A549 (cell line): ENCODE data around the gene ZNF398. TPM values are rescaled to one million over a fixed set of nuclear protein-coding genes. Genes with fewer than 3 reads are reported as not detected.

Source experiments
- ATAC-seq, 2 experiments: fragments of 200-7000 bp in 1 of 2; fragments of >200 bp in 1 of 2; cut with Nextera tagmentation in 1 of 2; cut with Tn5 transposase in 1 of 2; 3 replicates each; pipeline versions ENCODE4 v1.8.0 to v1.9.1; 2018 to 2020; ENCODE audit warnings: mild to moderate bottlenecking in 1 of 2, moderate library complexity in 1 of 2
- CTCF ChIA-PET: fragments of 300-600 bp; sonication (Branson Sonifier 250); formaldehyde crosslinking; extraction: SDS; loops from one replicate; lab custom pipeline; 2021; ENCODE audit warnings: antibody characterized with exemption, inconsistent platforms; lab: Yijun Ruan, JAX
- POLR2A ChIA-PET: fragments of 350-600 bp; formaldehyde crosslinking; extraction: SDS; loops from one replicate; lab custom pipeline; 2021; ENCODE audit warnings: antibody characterized with exemption, inconsistent platforms; lab: Yijun Ruan, JAX
- DNase-seq, 2 experiments: peaks; one replicate each; pipeline versions ENCODE4 v3.0.0 to v3.0.0-alpha.2; 2011 to 2016; ENCODE audit warnings: low read depth in 1 of 2, low spot score in 1 of 2
- FAIRE-seq: peaks from 2 replicates; lab custom pipeline; 2011; peaks lifted over from hg19 to GRCh38; lab: Jason Lieb, UNC
- H3K27ac ChIP-seq, 2 experiments: fragments of >200 bp; sonication (Bioruptor Twin); formaldehyde crosslinking; 3 replicates each; pipeline ENCODE4 v1.5.1; 2016 to 2017
- H3K4me1 ChIP-seq: fragments of >200 bp; sonication (Bioruptor Twin); formaldehyde crosslinking; 3 replicates; pipeline ENCODE4 v1.6.1; 2016
- H3K4me2 ChIP-seq: fragments of >200 bp; sonication (Bioruptor Twin); formaldehyde crosslinking; 3 replicates; pipeline ENCODE4 v1.6.1; 2016
- H3K4me3 ChIP-seq: fragments of >200 bp; sonication (Bioruptor Twin); formaldehyde crosslinking; 3 replicates; pipeline ENCODE4 v1.5.1; 2016
- H3K9me3 ChIP-seq: fragments of >200 bp; sonication (Bioruptor Twin); formaldehyde crosslinking; 3 replicates; pipeline ENCODE4 v1.6.1; 2016
- ATOH8 ChIP-seq: fragments of 250-450 bp; sonication (Bioruptor Pico); IDR thresholded peaks from 2 replicates; pipeline ENCODE4 v1.5.0; 2020; ENCODE audit warnings: low read depth, mild to moderate bottlenecking, moderate library complexity
- BHLHE40 ChIP-seq: IDR thresholded peaks from 2 replicates; pipeline ENCODE4 v1.6.1; 2012; ENCODE audit warnings: low read depth, low read length, inconsistent platforms
- CBX2 ChIP-seq: fragments of 200-600 bp; sonication (generic); IDR thresholded peaks from 2 replicates; pipeline ENCODE4 v1.6.1; 2016; ENCODE audit warnings: low read depth, mild to moderate bottlenecking, borderline replicate concordance
- CBX8 ChIP-seq: fragments of 200-600 bp; sonication (generic); IDR thresholded peaks from 2 replicates; pipeline ENCODE4 v1.6.1; 2016
- CEBPB ChIP-seq, 2 experiments: fragments of >200 bp in 1 of 2; sonication (Bioruptor Twin) in 1 of 2; formaldehyde crosslinking in 1 of 2; IDR thresholded peaks; 2 replicates each; pipeline ENCODE4 v1.6.1; 2012 to 2016
- CHD2 ChIP-seq: fragments of 150-350 bp; IDR thresholded peaks from 2 replicates; pipeline ENCODE4 v1.6.1; 2014; ENCODE audit warnings: low read length; ENCODE audit not compliant: partially characterized antibody
- ESRRA ChIP-seq: fragments of 150-350 bp; IDR thresholded peaks from 2 replicates; pipeline ENCODE4 v1.6.1; 2014; ENCODE audit warnings: mild to moderate bottlenecking, low read length, borderline replicate concordance
- HOXA7 ChIP-seq: fragments of 250-450 bp; sonication (Bioruptor Pico); IDR thresholded peaks from 2 replicates; pipeline ENCODE4 v1.5.0; 2020; ENCODE audit warnings: mild to moderate bottlenecking, moderate library complexity
- HOXB5 ChIP-seq: fragments of 250-450 bp; sonication (Bioruptor Pico); IDR thresholded peaks from 2 replicates; pipeline ENCODE4 v1.5.0; 2020; ENCODE audit warnings: mild to moderate bottlenecking, moderate library complexity
- JUN ChIP-seq, 2 experiments: fragments of >200 bp; sonication (Bioruptor Twin); formaldehyde crosslinking; IDR thresholded peaks; 2 replicates in 1 of 2; 3 replicates in 1 of 2; pipeline ENCODE4 v1.6.1; 2016 to 2017
- MAFK ChIP-seq: fragments of 450-650 bp; IDR thresholded peaks from 2 replicates; pipeline ENCODE4 v1.6.1; 2014; ENCODE audit not compliant: partially characterized antibody
- PBX3 ChIP-seq: IDR thresholded peaks from 2 replicates; pipeline ENCODE4 v1.6.1; 2012
- REST ChIP-seq: fragments of 200-600 bp; sonication (generic); IDR thresholded peaks from 2 replicates; pipeline ENCODE4 v1.6.1; 2016; ENCODE audit warnings: antibody characterized with exemption, mild to moderate bottlenecking, moderate library complexity
- RFX5 ChIP-seq: fragments of 450-650 bp; IDR thresholded peaks from 2 replicates; pipeline ENCODE4 v1.7.1; 2014; ENCODE audit warnings: antibody characterized with exemption, mild to moderate bottlenecking, moderate library complexity
- RNF2 ChIP-seq: fragments of 200-600 bp; sonication (generic); IDR thresholded peaks from 2 replicates; pipeline ENCODE4 v1.6.1; 2016; ENCODE audit warnings: low read depth, mild to moderate bottlenecking, antibody characterized with exemption, moderate library complexity, borderline replicate concordance
- SMC3 ChIP-seq: fragments of >200 bp; sonication (Bioruptor Twin); formaldehyde crosslinking; IDR thresholded peaks from 3 replicates; pipeline ENCODE4 v1.6.1; 2018; ENCODE audit warnings: inconsistent platforms
- ZSCAN20 ChIP-seq: fragments of 250-450 bp; sonication (Bioruptor Pico); IDR thresholded peaks from 2 replicates; pipeline ENCODE4 v1.8.0; 2022; ENCODE audit warnings: mild to moderate bottlenecking, moderate library complexity
- whole genome bisulfite sequencing: methylation state at CpG from one replicate; pipeline ENCODE4 v1.1.6; 2017; ENCODE audit errors: missing lambda C conversion rate; 5-methylcytosine and 5-hydroxymethylcytosine counted together
- polyA plus RNA-seq, 4 experiments: library from polyadenylated mRNA; depleted of rRNA in 3 of 4; stranded (reverse); fragments of >200 nt; fragmentation: RNase III in 1 of 4; extraction: RNeasy Plus Mini Kit Qiagen cat#74134 plus additional on column Dnase treatment in 1 of 4; gene quantifications; 2 replicates in 3 of 4; 3 replicates in 1 of 4; pipeline ENCODE4 v1.2.3, GENCODE V29; 2011 to 2017
- TF ChIP-seq, protein P1 (sequence below): fragments of >200 bp; sonication (Bioruptor Twin); formaldehyde crosslinking; IDR thresholded peaks from 3 replicates; pipeline ENCODE4 v1.6.1; 2016
- TF ChIP-seq, protein P2 (sequence below): fragments of >200 bp; sonication (Bioruptor Twin); formaldehyde crosslinking; IDR thresholded peaks from 2 replicates; pipeline ENCODE4 v1.6.1; 2016

Gene ZNF398
- polyA plus RNA-seq, 2 of the 4 experiments (the other 2 are of a cell fraction): 6.6 to 8.1 TPM

DNA sequence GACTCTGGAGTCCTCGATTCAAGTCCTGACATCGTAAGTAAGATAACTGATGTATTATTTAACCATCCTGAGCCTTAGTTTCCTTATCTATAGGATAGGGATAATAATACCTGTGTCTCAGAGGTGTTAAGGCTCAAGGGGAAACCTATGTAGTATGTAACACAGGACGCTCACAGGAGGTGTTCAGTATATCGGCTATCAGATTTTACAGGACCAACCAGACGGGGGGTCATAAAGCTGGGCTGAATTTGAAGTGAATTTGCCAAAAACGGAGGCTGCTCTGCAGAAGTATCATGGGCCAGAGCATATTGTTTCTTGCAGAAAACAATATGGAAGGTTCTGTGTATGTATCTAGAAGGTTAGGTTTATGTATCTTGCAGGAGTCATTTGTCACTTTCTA is 37.0 kb downstream of the ZNF398 start (continued):
- TF ChIP-seq CHD2: no peak

DNA sequence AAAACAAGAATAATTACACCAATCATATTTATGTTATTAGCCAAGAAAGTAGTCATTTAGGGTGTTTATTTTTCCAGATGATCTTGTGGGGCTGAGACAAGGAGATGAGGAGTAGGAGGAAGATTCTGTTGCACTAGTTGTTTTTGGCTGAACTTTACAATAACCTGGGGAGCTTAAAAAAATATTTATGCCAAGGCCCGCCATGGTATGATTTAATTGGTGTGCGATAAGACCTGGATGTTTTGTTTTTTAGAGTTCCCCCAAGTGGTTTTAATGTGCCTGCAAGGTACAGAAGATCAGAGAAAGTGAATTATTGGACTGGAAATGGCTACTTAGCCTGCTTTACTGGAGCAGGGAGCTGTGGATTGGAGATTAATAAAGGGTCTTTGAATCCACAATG is 41.0 kb downstream of the ZNF398 start:
- no peak for FAIRE-seq
- ChIA-PET POLR2A (no interaction called here), CTCF (no interaction called here)
- no peak for TF ChIP-seq BHLHE40
- TF ChIP-seq, protein P1, sequence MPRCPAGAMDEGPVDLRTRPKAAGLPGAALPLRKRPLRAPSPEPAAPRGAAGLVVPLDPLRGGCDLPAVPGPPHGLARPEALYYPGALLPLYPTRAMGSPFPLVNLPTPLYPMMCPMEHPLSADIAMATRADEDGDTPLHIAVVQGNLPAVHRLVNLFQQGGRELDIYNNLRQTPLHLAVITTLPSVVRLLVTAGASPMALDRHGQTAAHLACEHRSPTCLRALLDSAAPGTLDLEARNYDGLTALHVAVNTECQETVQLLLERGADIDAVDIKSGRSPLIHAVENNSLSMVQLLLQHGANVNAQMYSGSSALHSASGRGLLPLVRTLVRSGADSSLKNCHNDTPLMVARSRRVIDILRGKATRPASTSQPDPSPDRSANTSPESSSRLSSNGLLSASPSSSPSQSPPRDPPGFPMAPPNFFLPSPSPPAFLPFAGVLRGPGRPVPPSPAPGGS: no peak
- no peak for TF ChIP-seq SMC3
- no peak for TF ChIP-seq MAFK
- no peak for TF ChIP-seq HOXA7 (CRISPR knock-in tag)
- TF ChIP-seq ZSCAN20 (CRISPR knock-in tag): no peak
- TF ChIP-seq CHD2: no peak
- TF ChIP-seq CBX8: no peak
- no peak for TF ChIP-seq RNF2
- no peak for TF ChIP-seq REST
- TF ChIP-seq HOXB5 (CRISPR knock-in tag): no peak
- TF ChIP-seq PBX3: no peak
- no peak for TF ChIP-seq ATOH8 (CRISPR knock-in tag)
- no peak for TF ChIP-seq ESRRA
- TF ChIP-seq JUN (IDR thresholded peaks at IDR 0.05): no peak
- TF ChIP-seq CBX2: no peak
- TF ChIP-seq RFX5: no peak
- TF ChIP-seq, protein P2, sequence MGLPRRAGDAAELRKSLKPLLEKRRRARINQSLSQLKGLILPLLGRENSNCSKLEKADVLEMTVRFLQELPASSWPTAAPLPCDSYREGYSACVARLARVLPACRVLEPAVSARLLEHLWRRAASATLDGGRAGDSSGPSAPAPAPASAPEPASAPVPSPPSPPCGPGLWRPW: no peak
- TF ChIP-seq CEBPB (IDR thresholded peaks at IDR 0.05): no peak
- no peak overlapping the region for H3K27ac ChIP-seq
- WGBS: 71% methylated on average over 2 of the region's 2 CpGs
- DNase-seq: no peak
- ATAC-seq: no peak
- no peak overlapping the region for H3K4me2 ChIP-seq
- H3K4me1 ChIP-seq: no peaks in the 10 kb centered on the region
- no peak overlapping the region for H3K4me3 ChIP-seq
- H3K9me3 ChIP-seq: no peaks in the 10 kb centered on the region
